HPDE6-E6E7 (cell line): Measurements from ENCODE around the gene ZNF212.
A peak's percentile ranks its signal among the peaks of the same experiment; 100 is the strongest.
"Not testable (repeated sequence)": the region's sequence is repeated elsewhere in the genome, so short reads cannot be mapped to it uniquely, and the experiment has no call there.

Experiments
- DNase-seq: peaks from one replicate; pipeline ENCODE4 v3.0.0; 2011; ENCODE audit warnings: missing footprints; ENCODE audit errors: extremely low spot score

ZNF212 gene

GRCh38 chr7:149252378-149252777, 12.9 kb downstream of the ZNF212 start:
- DNase-seq = no peak

GRCh38 chr7:149253665-149254064, 14.2 kb downstream of the ZNF212 start:
- no peak for DNase-seq

GRCh38 chr7:149254181-149254858, 14.9 kb downstream of the ZNF212 start:
- DNase-seq = no peak

GRCh38 chr7:149255174-149255573, 15.7 kb downstream of the ZNF212 start:
- DNase-seq = no peak

DNA sequence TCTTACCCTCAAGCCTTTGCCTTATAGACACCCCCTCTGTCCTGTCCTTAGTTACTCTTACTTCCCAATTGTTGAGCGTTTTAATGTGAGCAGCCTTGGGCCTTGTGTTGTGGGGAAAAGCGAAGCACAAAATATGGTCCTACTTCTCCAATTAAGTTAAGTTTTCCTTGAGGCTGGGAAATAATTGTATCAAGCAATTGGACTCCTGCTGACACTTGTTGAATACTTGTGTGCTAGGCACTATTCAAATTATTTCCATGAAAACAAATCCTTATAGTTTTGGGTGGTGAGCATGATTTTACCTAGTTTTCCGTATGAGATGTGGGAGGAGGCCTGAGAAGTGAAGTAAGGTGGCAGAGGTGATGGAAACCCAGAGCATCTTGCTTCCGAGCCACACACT, 17.1 kb downstream of the ZNF212 start:
- DNase-seq = no peak

GRCh38 chr7:149257146-149257545, 17.7 kb downstream of the ZNF212 start:
- no peak for DNase-seq

- DNase-seq = peak; percentile 46
These were observed 21.9 kb downstream of the ZNF212 start for GRCh38 chr7:149261316-149261828.

DNA sequence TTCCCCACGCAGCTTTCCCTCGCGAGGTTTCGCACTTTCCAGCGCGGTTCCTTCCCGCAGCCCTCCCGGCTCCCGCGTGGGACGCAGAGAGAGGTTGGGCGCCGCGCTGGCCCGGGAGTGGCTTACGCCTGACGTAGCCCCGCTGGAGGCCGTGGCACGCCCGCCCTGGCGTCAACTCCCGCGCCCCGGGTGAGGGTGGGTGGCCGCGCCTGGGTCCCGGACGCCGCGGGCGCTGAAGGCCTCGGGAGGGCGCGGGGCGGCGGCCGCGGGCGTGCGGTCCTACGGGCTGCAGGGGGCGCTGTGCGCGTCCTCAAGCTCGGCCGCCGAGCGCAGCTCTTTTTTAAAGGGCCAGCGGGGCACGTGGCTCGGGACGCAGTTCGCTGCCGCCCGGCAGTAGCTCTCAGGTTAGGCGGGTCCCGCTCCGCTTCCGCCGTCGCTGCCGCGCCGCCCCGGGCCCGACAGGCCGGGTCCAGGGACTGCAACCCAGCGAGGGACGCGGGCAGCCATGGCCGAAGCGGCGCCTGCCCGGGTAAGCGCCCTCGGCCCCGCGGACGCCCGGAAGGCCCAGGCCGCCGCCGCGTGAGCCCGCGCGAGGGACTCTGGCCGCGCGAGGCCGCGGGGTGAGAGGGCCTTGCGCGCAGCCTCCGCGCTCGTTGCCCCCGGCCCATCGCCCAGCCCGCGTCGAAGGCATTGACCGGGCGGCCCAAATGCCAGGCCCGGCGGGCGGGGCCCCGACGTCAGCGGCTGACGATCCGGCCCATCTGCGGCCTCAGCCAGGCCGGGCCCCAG, 22.6 kb downstream of the ZNF212 start, which contains the start of gene ZNF783:
Gene ZNF783 (plus strand): TSS at position 368 of the 789 bp plus-strand sequence. CDS start 138 bp downstream, at position 506.
- DNase-seq = peak; percentile 80

GRCh38 chr7:149266451-149266850, 27.0 kb downstream of the ZNF212 start:
- DNase-seq = no peak

GRCh38 chr7:149267733-149268132, 28.3 kb downstream of the ZNF212 start:
- no peak for DNase-seq

DNA sequence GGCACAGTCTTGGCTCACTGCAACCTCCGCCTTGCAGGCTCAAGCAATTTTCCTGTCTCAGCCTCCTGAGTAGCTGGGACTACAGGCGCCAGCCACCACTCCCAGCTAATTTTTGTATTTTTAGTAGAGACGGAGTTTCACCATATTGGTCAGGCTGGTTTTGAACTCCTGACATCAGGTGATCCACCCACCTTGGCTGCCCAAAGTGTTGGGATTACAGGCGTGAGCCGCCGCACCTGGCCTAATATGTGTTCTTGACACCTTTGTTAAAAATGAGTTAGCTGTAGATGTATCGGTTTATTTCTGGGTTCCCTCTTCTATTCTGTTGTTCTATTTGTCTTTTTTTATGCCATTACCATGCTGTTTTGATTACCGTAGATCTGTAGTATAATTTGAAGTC, 35.0 kb downstream of the ZNF212 start:
- DNase-seq = not testable (repeated sequence)

DNA sequence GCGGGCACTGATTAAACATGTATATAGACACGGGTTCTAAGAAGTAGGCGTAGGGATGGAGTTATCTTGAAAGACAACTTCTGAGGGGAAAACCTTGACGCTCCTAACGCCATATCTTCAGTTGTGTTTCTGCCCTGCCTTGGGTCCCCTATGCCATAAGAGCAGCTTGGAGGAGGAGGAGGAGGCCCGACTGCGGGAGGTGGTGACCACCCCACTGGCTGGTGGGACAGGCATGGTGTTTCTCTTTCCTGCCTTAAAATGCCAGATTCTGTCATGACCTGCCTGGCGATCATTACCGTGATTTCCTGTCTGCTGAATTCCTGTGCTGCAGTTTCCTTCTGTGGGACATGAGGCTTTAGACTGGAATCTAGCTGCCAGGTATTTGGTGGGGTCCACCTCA, 38.4 kb downstream of the ZNF212 start:
- DNase-seq = no peak

GRCh38 chr7:149278396-149278795, 38.9 kb downstream of the ZNF212 start:
- DNase-seq = no peak

GRCh38 chr7:149279111-149279743, 39.8 kb downstream of the ZNF212 start:
- no peak for DNase-seq

DNA sequence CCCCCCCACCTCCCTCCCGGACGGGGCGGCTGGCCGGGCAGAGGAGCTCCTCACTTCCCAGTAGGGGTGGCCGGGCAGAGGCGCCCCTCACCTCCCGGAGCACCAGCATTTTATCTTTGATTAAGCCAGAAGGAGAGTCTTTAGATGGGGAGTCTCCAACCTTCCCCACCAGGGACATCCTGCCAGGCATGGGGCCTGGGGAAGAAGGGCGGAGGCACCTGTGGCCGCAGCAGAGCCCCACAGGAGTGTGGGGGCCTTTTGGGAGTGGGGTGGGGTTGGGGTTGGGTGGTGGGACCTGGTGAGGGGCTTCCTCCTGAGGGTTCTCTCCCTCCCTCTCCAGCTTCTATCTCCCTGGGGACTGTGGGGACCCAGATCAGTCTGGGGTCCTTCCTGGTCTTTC, 40.7 kb downstream of the ZNF212 start:
- no peak for DNase-seq

- no peak for DNase-seq
These were observed 41.4 kb downstream of the ZNF212 start for GRCh38 chr7:149280661-149281507.

GRCh38 chr7:149281508-149282330, 42.3 kb downstream of the ZNF212 start:
- DNase-seq = no peak

DNA sequence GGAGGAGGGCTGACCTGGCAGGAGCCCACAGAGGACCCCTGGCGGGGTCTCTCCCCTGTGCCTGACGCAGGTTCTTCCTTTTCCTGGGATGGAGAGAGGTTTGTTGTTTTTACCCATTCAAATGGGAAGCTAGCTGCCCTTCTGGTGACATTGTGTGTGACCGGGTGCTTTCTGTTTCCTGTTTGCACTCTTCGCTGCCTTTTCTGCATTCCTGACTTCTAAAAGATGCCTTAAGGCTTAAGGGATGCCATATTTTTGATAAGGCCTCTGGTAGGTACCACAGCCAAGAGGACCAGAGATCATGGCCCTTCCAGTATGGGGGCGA, 42.8 kb downstream of the ZNF212 start:
- no peak for DNase-seq

DNA sequence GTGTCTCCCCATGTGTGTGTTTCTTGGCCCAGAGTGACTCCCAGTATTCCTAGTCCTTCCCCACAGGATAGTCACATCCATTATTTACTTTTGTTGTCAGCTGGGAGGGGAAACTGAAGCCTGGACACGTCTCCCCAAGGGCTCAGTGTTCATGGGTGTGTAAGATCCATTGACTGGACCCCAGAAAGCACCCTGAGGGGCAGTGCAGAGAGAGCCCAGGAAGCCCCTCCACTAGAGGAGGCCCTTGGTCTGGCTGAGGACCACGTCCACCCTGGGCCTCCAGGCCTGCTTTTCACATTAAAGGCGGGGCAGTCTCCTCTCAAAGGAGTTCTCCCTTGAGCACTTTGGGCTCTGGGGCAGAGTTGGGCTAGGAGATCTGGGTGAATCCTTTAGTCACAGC, 43.9 kb downstream of the ZNF212 start:
- DNase-seq = no peak

GRCh38 chr7:149284343-149284742, 44.9 kb downstream of the ZNF212 start:
- no peak for DNase-seq
